Hepatocyte (in vitro differentiated cells): Measurements from ENCODE around the gene SREBF1. TPM values are rescaled to one million over a fixed set of nuclear protein-coding genes. Genes with fewer than 3 reads are reported as not detected.

ENCODE experiments used
- DNase-seq: peaks from one replicate; pipeline ENCODE4 v3.0.0-alpha.2; 2016; ENCODE audit warnings: low spot score
- H2AFZ ChIP-seq: fragments of 200-600 bp; sonication (generic); 2 replicates; pipeline ENCODE4 v1.6.0; 2016; ENCODE audit warnings: antibody characterized with exemption, mild to moderate bottlenecking
- H3K27ac ChIP-seq: fragments of 200-600 bp; sonication (generic); 2 replicates; pipeline ENCODE4 v1.5.1; 2016; ENCODE audit warnings: mild to moderate bottlenecking
- H3K27me3 ChIP-seq: fragments of 200-600 bp; sonication (generic); 2 replicates; pipeline ENCODE4 v1.6.1; 2016
- H3K36me3 ChIP-seq: fragments of 200-600 bp; sonication (generic); replicated peaks from 2 replicates; pipeline ENCODE4 v1.5.1; 2016; ENCODE audit warnings: low read depth; ENCODE audit not compliant: insufficient read depth
- H3K4me1 ChIP-seq: fragments of 200-600 bp; sonication (generic); 2 replicates; pipeline ENCODE4 v1.5.1; 2016; ENCODE audit warnings: mild to moderate bottlenecking, moderate library complexity; ENCODE audit not compliant: insufficient read depth
- H3K4me2 ChIP-seq: fragments of 200-600 bp; sonication (generic); 2 replicates; pipeline ENCODE4 v1.6.0; 2016
- H3K4me3 ChIP-seq: fragments of 200-600 bp; sonication (generic); 2 replicates; pipeline ENCODE4 v1.5.1; 2016; ENCODE audit warnings: mild to moderate bottlenecking
- H3K79me2 ChIP-seq: fragments of 200-600 bp; sonication (generic); 2 replicates; pipeline ENCODE4 v1.6.0; 2017; ENCODE audit warnings: mild to moderate bottlenecking
- H3K9me2 ChIP-seq: fragments of 200-600 bp; sonication (generic); replicated peaks from 2 replicates; pipeline ENCODE4 v1.6.0; 2017; ENCODE audit warnings: mild to moderate bottlenecking; ENCODE audit not compliant: insufficient read depth
- H3K9me3 ChIP-seq: fragments of 200-600 bp; sonication (generic); 2 replicates; pipeline ENCODE4 v1.5.1; 2016; ENCODE audit warnings: low read depth, mild to moderate bottlenecking
- H4K20me1 ChIP-seq: fragments of 200-600 bp; sonication (generic); 2 replicates; pipeline ENCODE4 v1.6.0; 2016; ENCODE audit warnings: mild to moderate bottlenecking; ENCODE audit not compliant: insufficient read depth, poor library complexity, severe bottlenecking
- CTCF ChIP-seq: fragments of 200-600 bp; sonication (generic); IDR thresholded peaks from 2 replicates; pipeline ENCODE4 v1.5.1; 2016; ENCODE audit warnings: antibody characterized with exemption, mild to moderate bottlenecking; ENCODE audit not compliant: poor library complexity
- EZH2 ChIP-seq: fragments of 200-600 bp; sonication (generic); IDR thresholded peaks from 2 replicates; pipeline ENCODE4 v1.6.1; 2016; ENCODE audit warnings: antibody characterized with exemption, mild to moderate bottlenecking, borderline replicate concordance
- EZH2phosphoT487 ChIP-seq: fragments of 200-600 bp; sonication (generic); IDR thresholded peaks from one replicate; pipeline ENCODE4 v1.6.1; 2018; ENCODE audit warnings: antibody characterized with exemption, mild to moderate bottlenecking, low read depth, moderate library complexity; ENCODE audit not compliant: unreplicated experiment, severe bottlenecking
- WGBS: methylation state at CpG from one replicate; pipeline ENCODE4 v1.1.6; 2016; ENCODE audit warnings: low lambda C conversion rate; ENCODE audit errors: missing lambda C conversion rate; 5-methylcytosine and 5-hydroxymethylcytosine counted together
- polyA plus RNA-seq: library from polyadenylated mRNA; unstranded; fragments of >200 nt; fragmentation: Nextera tagmentation; extraction: Ambion mirVana; gene quantifications from 2 replicates; pipeline ENCODE4 v1.2.1, GENCODE V29; 2016
- total RNA-seq: library from RNA; depleted of rRNA; stranded (reverse); fragments of >200 nt; gene quantifications from 2 replicates; pipeline ENCODE4 v1.2.3, GENCODE V29; 2014

Gene SREBF1
- total and polyA plus RNA-seq, 2 experiments from 2014 or later, result 57.1 to 140 TPM

DNA sequence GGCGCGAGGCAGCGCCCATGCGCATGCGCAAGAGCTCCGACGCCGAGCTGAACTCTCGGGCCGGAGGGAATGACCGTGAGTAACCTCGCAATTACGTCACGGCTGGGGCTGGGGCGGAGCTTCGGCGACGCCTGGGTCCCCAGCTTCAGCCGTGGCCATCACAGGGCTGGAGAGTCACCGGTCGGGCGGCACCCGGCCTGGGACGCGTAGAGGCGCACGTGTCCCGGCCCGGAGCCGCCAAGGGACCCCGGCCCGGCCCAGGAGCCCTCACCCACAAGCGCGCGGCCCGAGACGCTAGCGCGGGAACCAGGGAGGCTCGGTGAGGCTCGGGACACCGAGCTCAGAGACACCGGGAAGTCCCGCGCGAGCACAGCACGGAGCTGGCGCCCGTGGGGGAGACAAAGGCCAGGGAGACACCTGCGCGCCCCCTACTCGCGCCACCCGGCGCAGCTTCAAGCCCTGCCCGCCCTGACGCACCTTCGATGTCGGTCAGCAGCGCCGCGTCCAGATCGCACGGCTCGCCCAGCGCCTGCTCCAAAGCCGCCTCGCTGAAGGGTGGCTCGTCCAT, 452 bp downstream of the SREBF1 start:
- peak; percentile 99 for DNase-seq

DNA sequence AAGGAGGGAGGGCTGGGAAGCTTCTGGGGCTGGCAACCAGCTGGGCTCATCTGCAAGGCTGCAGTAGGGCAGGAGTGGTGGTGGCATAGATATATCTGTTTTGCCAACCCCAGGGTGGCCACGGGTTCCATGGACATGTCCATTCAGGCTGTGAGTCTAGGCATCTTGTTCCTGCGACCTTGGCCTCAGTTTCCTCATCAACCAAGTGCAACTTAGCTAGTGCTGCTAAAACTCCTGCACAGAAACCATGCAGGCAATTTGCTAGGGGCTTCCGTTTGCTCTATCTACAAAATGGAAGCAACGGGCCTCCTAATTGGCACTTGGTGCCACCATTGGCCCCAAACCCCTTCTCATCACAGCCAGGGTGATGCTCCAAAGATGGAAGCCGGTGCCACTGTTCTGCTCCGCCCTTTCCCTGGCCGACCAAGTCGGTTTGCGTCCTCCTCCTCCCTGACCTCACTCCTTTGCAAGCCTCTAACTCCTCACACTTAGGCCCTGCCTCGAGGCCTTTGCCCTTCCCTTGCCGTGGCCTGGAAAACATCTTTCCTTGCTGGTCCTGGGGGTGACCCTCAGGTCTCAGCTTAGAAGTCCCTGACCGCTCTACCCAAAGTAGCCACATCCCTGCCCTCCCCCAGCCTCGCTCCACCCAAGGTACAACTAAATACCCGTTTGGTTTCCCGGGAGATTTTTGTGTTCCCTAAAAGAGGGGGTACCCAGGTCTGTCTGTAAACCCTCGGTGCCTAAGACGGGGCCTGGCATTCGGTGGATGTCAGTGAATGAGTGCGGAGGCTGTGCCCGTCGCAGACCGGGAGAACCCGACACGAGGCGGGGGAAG, 1.2 kb downstream of the SREBF1 start:
- no peak overlapping the region for H2AFZ ChIP-seq
- no peak for DNase-seq
- no peaks in the 10 kb centered on the region for H3K9me2 ChIP-seq
- no peaks in the 10 kb centered on the region for H3K36me3 ChIP-seq
- TF ChIP-seq EZH2phosphoT487, result no peak
- peaks cover 72% of the 10 kb centered on the region for H3K4me1 ChIP-seq
- H3K79me2 ChIP-seq, result peaks cover 57% of the 10 kb centered on the region
- H3K4me2 ChIP-seq, result peak overlapping the region; percentile 86
- H3K9me3 ChIP-seq, result no peaks in the 10 kb centered on the region
- peak overlapping the region; percentile 22 for H3K4me3 ChIP-seq
- peak overlapping the region; percentile 99 for H3K27ac ChIP-seq
- 26% methylated on average over 25 of the region's 25 CpGs for WGBS
- H4K20me1 ChIP-seq, result peaks cover 48% of the 10 kb centered on the region
- no peaks in the 10 kb centered on the region for H3K27me3 ChIP-seq

More for the DNA sequence above, 452 bp downstream of the SREBF1 start:
- H3K79me2 ChIP-seq, result peaks cover 50% of the 10 kb centered on the region
- H2AFZ ChIP-seq, result no peak overlapping the region
- no peaks in the 10 kb centered on the region for H3K27me3 ChIP-seq
- peak overlapping the region; percentile 99 for H3K27ac ChIP-seq
- H3K36me3 ChIP-seq, result no peaks in the 10 kb centered on the region
- peaks cover 43% of the 10 kb centered on the region for H4K20me1 ChIP-seq
- H3K4me2 ChIP-seq, result peak overlapping the region; percentile 86
- H3K4me1 ChIP-seq, result peaks cover 71% of the 10 kb centered on the region
- no peaks in the 10 kb centered on the region for H3K9me3 ChIP-seq
- no peaks in the 10 kb centered on the region for H3K9me2 ChIP-seq
- H3K4me3 ChIP-seq, result peak overlapping the region; percentile 87
- WGBS, result under 1% methylated on average over 61 of the region's 69 CpGs
- TF ChIP-seq CTCF (no peak), EZH2phosphoT487 (no peak), EZH2 (no peak)

GRCh38 chr17:17834974-17835373, 1.8 kb downstream of the SREBF1 start:
- Histone ChIP-seq H3K9me2 (no peaks in the 10 kb centered on the region), H3K4me3 (no peak overlapping the region), H3K4me1 (peaks cover 73% of the 10 kb centered on the region), H3K36me3 (no peaks in the 10 kb centered on the region), H3K79me2 (peaks cover 63% of the 10 kb centered on the region), H3K27me3 (no peaks in the 10 kb centered on the region), H3K27ac (no peak overlapping the region), H2AFZ (no peak overlapping the region), H3K9me3 (no peaks in the 10 kb centered on the region), H4K20me1 (peaks cover 55% of the 10 kb centered on the region), H3K4me2 (peak overlapping the region; percentile 86)
- WGBS, result 91% methylated on average over 4 of the region's 4 CpGs
- no peak for DNase-seq
- TF ChIP-seq EZH2 (no peak), EZH2phosphoT487 (no peak), CTCF (no peak)

- Histone ChIP-seq H4K20me1 (peaks cover 60% of the 10 kb centered on the region), H3K79me2 (peaks cover 75% of the 10 kb centered on the region), H3K27me3 (no peaks in the 10 kb centered on the region), H3K4me1 (peaks cover 70% of the 10 kb centered on the region), H2AFZ (no peak overlapping the region), H3K36me3 (no peaks in the 10 kb centered on the region), H3K9me2 (no peaks in the 10 kb centered on the region), H3K4me2 (peak overlapping the region; percentile 86), H3K9me3 (no peaks in the 10 kb centered on the region), H3K27ac (peak overlapping the region; percentile 47), H3K4me3 (no peak overlapping the region)
- TF ChIP-seq CTCF (no peak), EZH2 (no peak), EZH2phosphoT487 (no peak)
- DNase-seq, result no peak
- WGBS, result 85% methylated on average over 8 of the region's 8 CpGs
Measured at GRCh38 chr17:17833658-17834357, 3.0 kb downstream of the SREBF1 start.
